SK-N-SH (cell line): Measurements from ENCODE around the gene TMEM179. TPM values are rescaled to one million over a fixed set of nuclear protein-coding genes. Genes with fewer than 3 reads are reported as not detected.

Experiments used
- CTCF ChIA-PET: fragments of 300-600, 350-600 bp; formaldehyde crosslinking; extraction: SDS; loops from one replicate; lab custom pipeline; 2021; lab: Yijun Ruan, JAX
- POLR2A ChIA-PET: fragments of 350-600 bp; sonication (Branson Sonifier 250); formaldehyde crosslinking; extraction: SDS; loops from one replicate; lab custom pipeline; 2020; ENCODE audit warnings: antibody characterized with exemption, inconsistent platforms; lab: Yijun Ruan, JAX
- DNase-seq: peaks from one replicate; pipeline ENCODE4 v3.0.0; 2012
- H2AFZ ChIP-seq: fragments of 200-600 bp; sonication (generic); 2 replicates; pipeline ENCODE4 v1.8.1; 2016; ENCODE audit warnings: antibody characterized with exemption, mild to moderate bottlenecking, low read depth
- H3F3A ChIP-seq: fragments of 200-600 bp; sonication (generic); replicated peaks from 2 replicates; pipeline ENCODE3; 2016; ENCODE audit warnings: antibody characterized with exemption, mild to moderate bottlenecking; ENCODE audit not compliant: insufficient read depth
- H3K27ac ChIP-seq, 2 experiments: fragments of 200-500 bp in 1 of 2; fragments of 200-600 bp in 1 of 2; sonication (Bioruptor generic) in 1 of 2; sonication (generic), shearing (Covaris generic) in 1 of 2; 2 replicates each; pipeline versions ENCODE4 v1.5.1 to v1.6.1; 2014 to 2016; ENCODE audit warnings: low read depth in 2 of 2, inconsistent platforms in 1 of 2, low read length in 1 of 2, mild to moderate bottlenecking in 1 of 2, mixed read lengths in 1 of 2
- H3K27me3 ChIP-seq: fragments of 200-600 bp; sonication (generic), shearing (Covaris generic); 2 replicates; pipeline ENCODE4 v1.6.1; 2016; ENCODE audit warnings: mixed run types; ENCODE audit not compliant: insufficient read depth
- H3K36me3 ChIP-seq, 2 experiments: fragments of 200-500 bp in 1 of 2; fragments of 200-600 bp in 1 of 2; sonication (Bioruptor generic) in 1 of 2; sonication (generic) in 1 of 2; replicated peaks in 1 of 2; 2 replicates each; pipeline versions ENCODE3 to v1.5.1; 2014 to 2016; ENCODE audit warnings: low read length in 1 of 2, mild to moderate bottlenecking in 1 of 2; ENCODE audit not compliant: insufficient read depth in 2 of 2, control insufficient read depth in 1 of 2
- H3K4me1 ChIP-seq, 2 experiments: fragments of 200-500 bp in 1 of 2; fragments of 200-600 bp in 1 of 2; sonication (Bioruptor generic) in 1 of 2; sonication (generic), shearing (Covaris generic) in 1 of 2; 2 replicates each; pipeline versions ENCODE4 v1.5.1 to v1.6.1; 2014 to 2016; ENCODE audit warnings: low read depth in 1 of 2, low read length in 1 of 2, mixed run types in 1 of 2; ENCODE audit not compliant: insufficient read depth in 2 of 2, control insufficient read depth in 1 of 2
- H3K4me2 ChIP-seq: fragments of 200-600 bp; sonication (generic), shearing (Covaris generic); 2 replicates; pipeline ENCODE4 v1.6.1; 2017; ENCODE audit warnings: mixed run types
- H3K4me3 ChIP-seq, 2 experiments: fragments of 200-500 bp in 1 of 2; fragments of 200-600 bp in 1 of 2; sonication (Bioruptor generic) in 1 of 2; sonication (generic), shearing (Covaris generic) in 1 of 2; 2 replicates each; pipeline versions ENCODE4 v1.5.1 to v1.8.1; 2014 to 2016; ENCODE audit warnings: low read depth in 2 of 2, inconsistent platforms in 1 of 2, low read length in 1 of 2, mild to moderate bottlenecking in 1 of 2, mixed read lengths in 1 of 2, moderate library complexity in 1 of 2
- H3K79me2 ChIP-seq: fragments of 200-600 bp; sonication (generic); 2 replicates; pipeline ENCODE4 v1.8.1; 2017; ENCODE audit warnings: mild to moderate bottlenecking; ENCODE audit not compliant: insufficient read depth
- H3K9ac ChIP-seq: fragments of 200-600 bp; sonication (generic); 2 replicates; pipeline ENCODE4 v1.6.1; 2017; ENCODE audit warnings: mixed run types
- H3K9me2 ChIP-seq: fragments of 200-600 bp; sonication (generic); 2 replicates; pipeline ENCODE4 v1.6.1; 2017; ENCODE audit warnings: mixed run types
- H3K9me3 ChIP-seq: fragments of 200-600 bp; sonication (generic); 2 replicates; pipeline ENCODE4 v1.6.1; 2017; ENCODE audit warnings: mixed run types, mild to moderate bottlenecking, moderate library complexity
- H4K20me1 ChIP-seq: fragments of 200-600 bp; sonication (generic); 2 replicates; pipeline ENCODE4 v1.6.1; 2017; ENCODE audit warnings: mild to moderate bottlenecking, mixed run types; ENCODE audit not compliant: insufficient read depth
- CHD2 ChIP-seq: fragments of 150-350 bp; IDR thresholded peaks from 2 replicates; pipeline ENCODE4 v1.6.1; 2018; ENCODE audit warnings: low read length; ENCODE audit not compliant: partially characterized antibody
- FOXM1 ChIP-seq: IDR thresholded peaks from 2 replicates; pipeline ENCODE4 v1.4.0; 2012; ENCODE audit warnings: low read depth, mild to moderate bottlenecking
- GABPA ChIP-seq: IDR thresholded peaks from 2 replicates; pipeline ENCODE4 v1.4.0; 2012; ENCODE audit warnings: low read depth, mild to moderate bottlenecking
- GATA2 ChIP-seq: sonication (generic); formaldehyde crosslinking; IDR thresholded peaks from 2 replicates; pipeline ENCODE4 v1.5.0; 2020; ENCODE audit warnings: mild to moderate bottlenecking, missing genetic modification reagents
- MEF2A ChIP-seq: IDR thresholded peaks from 2 replicates; pipeline ENCODE4 v1.4.0; 2012; ENCODE audit warnings: low read depth, borderline replicate concordance
- MXI1 ChIP-seq: IDR thresholded peaks from 2 replicates; pipeline ENCODE4 v1.6.1; 2012; ENCODE audit warnings: mild to moderate bottlenecking, low read depth, low read length, improper control_type of control experiment
- NFIC ChIP-seq: IDR thresholded peaks from 2 replicates; pipeline ENCODE4 v1.4.0; 2012; ENCODE audit warnings: borderline replicate concordance
- POLR2AphosphoS5 ChIP-seq: IDR thresholded peaks from 2 replicates; pipeline ENCODE4 v1.6.1; 2012; ENCODE audit warnings: low read depth, low read length
- RAD21 ChIP-seq: IDR thresholded peaks from 2 replicates; pipeline ENCODE4 v1.6.1; 2012; ENCODE audit warnings: mild to moderate bottlenecking, low read length
- RFX5 ChIP-seq: IDR thresholded peaks from 2 replicates; pipeline ENCODE4 v1.6.1; 2012; ENCODE audit warnings: mild to moderate bottlenecking, improper control_type of control experiment, low read length
- RXRA ChIP-seq: IDR thresholded peaks from 2 replicates; pipeline ENCODE4 v1.4.0; 2012; ENCODE audit warnings: low read depth, mild to moderate bottlenecking, borderline replicate concordance
- TAF1 ChIP-seq: IDR thresholded peaks from 2 replicates; pipeline ENCODE4 v1.6.1; 2012; ENCODE audit warnings: low read depth, mild to moderate bottlenecking, low read length, moderate library complexity, borderline replicate concordance
- WGBS: methylation state at CpG from one replicate; pipeline ENCODE4 v1.1.6; 2017; ENCODE audit warnings: low lambda C conversion rate; 5-methylcytosine and 5-hydroxymethylcytosine counted together
- polyA plus RNA-seq, 3 experiments: library from polyadenylated mRNA; depleted of rRNA; stranded (reverse); fragments of >200 nt; gene quantifications; 2 replicates each; pipeline ENCODE4 v1.2.3, GENCODE V29; 2012
- TF ChIP-seq, protein P1 (sequence below): fragments of 200-600 bp; sonication (generic); IDR thresholded peaks from 2 replicates; pipeline ENCODE4 v1.6.1; 2017; ENCODE audit warnings: antibody characterized with exemption, mild to moderate bottlenecking, moderate library complexity
- TF ChIP-seq, protein P2 (sequence below): fragments of 150-350 bp; IDR thresholded peaks from 2 replicates; pipeline ENCODE4 v1.6.1; 2016; ENCODE audit warnings: mild to moderate bottlenecking, low read depth, low read length
- TF ChIP-seq, protein P3 (sequence below): IDR thresholded peaks from 2 replicates; pipeline ENCODE4 v1.4.0; 2012; ENCODE audit warnings: low read depth

The TMEM179 gene
- polyA plus RNA-seq, 1 of the 3 experiments (the other 2 are of a cell fraction) = 1.7 TPM

GRCh38 chr14:104548802-104549535 lies 55.6 kb downstream of the TMEM179 start:
- Histone ChIP-seq H2AFZ (no peak overlapping the region), H3K27ac (no peak overlapping the region), H3K9me2 (no peaks in the 10 kb centered on the region), H3K36me3 (no peaks in the 10 kb centered on the region), H3K79me2 (no peaks in the 10 kb centered on the region), H3K4me1 (peaks cover 0 to 17% of the 10 kb centered on the region in 2 experiments; a peak in 1 of 4 replicates), H3K27me3 (no peaks in the 10 kb centered on the region), H4K20me1 (no peaks in the 10 kb centered on the region), H3K9me3 (no peaks in the 10 kb centered on the region), H3K4me2 (no peak overlapping the region), H3K9ac (no peak overlapping the region), H3F3A (no peaks in the 10 kb centered on the region), H3K4me3 (no peak overlapping the region)
- ChIA-PET POLR2A (no interaction called here), CTCF (no interaction called here)
- DNase-seq = no peak
- TF ChIP-seq, protein P1, sequence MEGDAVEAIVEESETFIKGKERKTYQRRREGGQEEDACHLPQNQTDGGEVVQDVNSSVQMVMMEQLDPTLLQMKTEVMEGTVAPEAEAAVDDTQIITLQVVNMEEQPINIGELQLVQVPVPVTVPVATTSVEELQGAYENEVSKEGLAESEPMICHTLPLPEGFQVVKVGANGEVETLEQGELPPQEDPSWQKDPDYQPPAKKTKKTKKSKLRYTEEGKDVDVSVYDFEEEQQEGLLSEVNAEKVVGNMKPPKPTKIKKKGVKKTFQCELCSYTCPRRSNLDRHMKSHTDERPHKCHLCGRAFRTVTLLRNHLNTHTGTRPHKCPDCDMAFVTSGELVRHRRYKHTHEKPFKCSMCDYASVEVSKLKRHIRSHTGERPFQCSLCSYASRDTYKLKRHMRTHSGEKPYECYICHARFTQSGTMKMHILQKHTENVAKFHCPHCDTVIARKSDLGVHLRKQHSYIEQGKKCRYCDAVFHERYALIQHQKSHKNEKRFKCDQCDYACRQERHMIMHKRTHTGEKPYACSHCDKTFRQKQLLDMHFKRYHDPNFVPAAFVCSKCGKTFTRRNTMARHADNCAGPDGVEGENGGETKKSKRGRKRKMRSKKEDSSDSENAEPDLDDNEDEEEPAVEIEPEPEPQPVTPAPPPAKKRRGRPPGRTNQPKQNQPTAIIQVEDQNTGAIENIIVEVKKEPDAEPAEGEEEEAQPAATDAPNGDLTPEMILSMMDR = no peak
- TF ChIP-seq TAF1 (no peak), RAD21 (no peak), NFIC (no peak), RXRA (no peak), CHD2 (no peak), GABPA (no peak), MEF2A (no peak), MXI1 (no peak), RFX5 (no peak), POLR2AphosphoS5 (no peak), GATA2 (no peak), FOXM1 (no peak)
- TF ChIP-seq, protein P2, sequence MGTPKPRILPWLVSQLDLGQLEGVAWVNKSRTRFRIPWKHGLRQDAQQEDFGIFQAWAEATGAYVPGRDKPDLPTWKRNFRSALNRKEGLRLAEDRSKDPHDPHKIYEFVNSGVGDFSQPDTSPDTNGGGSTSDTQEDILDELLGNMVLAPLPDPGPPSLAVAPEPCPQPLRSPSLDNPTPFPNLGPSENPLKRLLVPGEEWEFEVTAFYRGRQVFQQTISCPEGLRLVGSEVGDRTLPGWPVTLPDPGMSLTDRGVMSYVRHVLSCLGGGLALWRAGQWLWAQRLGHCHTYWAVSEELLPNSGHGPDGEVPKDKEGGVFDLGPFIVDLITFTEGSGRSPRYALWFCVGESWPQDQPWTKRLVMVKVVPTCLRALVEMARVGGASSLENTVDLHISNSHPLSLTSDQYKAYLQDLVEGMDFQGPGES = no peak
- TF ChIP-seq, protein P3, sequence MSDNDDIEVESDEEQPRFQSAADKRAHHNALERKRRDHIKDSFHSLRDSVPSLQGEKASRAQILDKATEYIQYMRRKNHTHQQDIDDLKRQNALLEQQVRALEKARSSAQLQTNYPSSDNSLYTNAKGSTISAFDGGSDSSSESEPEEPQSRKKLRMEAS = no peak
- 45% methylated on average over 15 of the region's 15 CpGs for WGBS
